Trophoblast cell (in vitro differentiated cells and primary cell): ENCODE data around the gene ADCY2.

ENCODE experiments used
- DNase-seq, 2 donors: peaks; one replicate each; pipeline ENCODE4 v3.0.0-alpha.2; 2016
- H2AFZ ChIP-seq: 2 replicates; pipeline ENCODE4 v1.6.1; 2013; ENCODE audit warnings: low read length, moderate library complexity, mild to moderate bottlenecking; ENCODE audit not compliant: insufficient read depth, poor library complexity
- H2AK5ac ChIP-seq: 2 replicates; pipeline ENCODE4 v1.6.1; 2013; ENCODE audit warnings: mild to moderate bottlenecking, low read length
- H2BK120ac ChIP-seq: 2 replicates; pipeline ENCODE4 v1.6.1; 2013; ENCODE audit warnings: low read length, mild to moderate bottlenecking, moderate library complexity; ENCODE audit not compliant: insufficient read depth, poor library complexity
- H2BK12ac ChIP-seq: 2 replicates; pipeline ENCODE4 v1.6.1; 2013; ENCODE audit warnings: mild to moderate bottlenecking, low read length, moderate library complexity
- H2BK5ac ChIP-seq: 2 replicates; pipeline ENCODE4 v1.6.1; 2013; ENCODE audit warnings: low read length, low read depth, moderate library complexity, mild to moderate bottlenecking; ENCODE audit not compliant: poor library complexity
- H3K14ac ChIP-seq: 2 replicates; pipeline ENCODE4 v1.6.1; 2013; ENCODE audit warnings: mild to moderate bottlenecking, low read length
- H3K18ac ChIP-seq: 2 replicates; pipeline ENCODE4 v1.6.1; 2013; ENCODE audit warnings: mild to moderate bottlenecking, low read length
- H3K23ac ChIP-seq: 2 replicates; pipeline ENCODE4 v1.6.1; 2013; ENCODE audit warnings: low read length
- H3K27ac ChIP-seq: 2 replicates; pipeline ENCODE4 v1.5.1; 2013; ENCODE audit warnings: low read depth, mild to moderate bottlenecking, inconsistent platforms, low read length, moderate library complexity
- H3K27me3 ChIP-seq: 2 replicates; pipeline ENCODE4 v1.6.1; 2013; ENCODE audit warnings: inconsistent platforms, mild to moderate bottlenecking, low read length, moderate library complexity; ENCODE audit not compliant: insufficient read depth
- H3K36me3 ChIP-seq, 2 experiments: 1 replicate in 1 of 2; 2 replicates in 1 of 2; pipeline ENCODE4 v1.6.1; 2013; ENCODE audit warnings: low read length in 2 of 2, mild to moderate bottlenecking in 2 of 2, moderate library complexity in 1 of 2; ENCODE audit not compliant: insufficient read depth in 2 of 2, control insufficient read depth in 1 of 2
- H3K4ac ChIP-seq: 2 replicates; pipeline ENCODE4 v1.6.1; 2013; ENCODE audit warnings: low read depth, mild to moderate bottlenecking, low read length, moderate library complexity
- H3K4me1 ChIP-seq, 2 experiments: 1 replicate in 1 of 2; 2 replicates in 1 of 2; pipeline ENCODE4 v1.6.1; 2013; ENCODE audit warnings: low read length in 2 of 2, mild to moderate bottlenecking in 2 of 2, moderate library complexity in 1 of 2; ENCODE audit not compliant: insufficient read depth in 2 of 2, control insufficient read depth in 1 of 2
- H3K4me2 ChIP-seq: 2 replicates; pipeline ENCODE4 v1.6.1; 2013; ENCODE audit warnings: inconsistent platforms, mild to moderate bottlenecking, low read length, moderate library complexity
- H3K4me3 ChIP-seq: 2 replicates; pipeline ENCODE4 v1.5.1; 2013; ENCODE audit warnings: mild to moderate bottlenecking, low read depth, low read length, inconsistent platforms
- H3K79me1 ChIP-seq: one replicate; pipeline ENCODE4 v1.6.1; 2013; ENCODE audit warnings: low read length
- H3K79me2 ChIP-seq: 2 replicates; pipeline ENCODE4 v1.6.1; 2013; ENCODE audit warnings: low read length, mild to moderate bottlenecking; ENCODE audit not compliant: control insufficient read depth, insufficient read depth, poor library complexity
- H3K9ac ChIP-seq: 2 replicates; pipeline ENCODE4 v1.6.1; 2013; ENCODE audit warnings: mild to moderate bottlenecking, low read length
- H3K9me3 ChIP-seq: 2 replicates; pipeline ENCODE4 v1.6.1; 2013; ENCODE audit warnings: low read depth, mild to moderate bottlenecking, control low read depth, inconsistent platforms, low read length; ENCODE audit not compliant: insufficient read depth
- H4K12ac ChIP-seq: 2 replicates; pipeline ENCODE4 v1.6.1; 2013; ENCODE audit warnings: low read depth, mild to moderate bottlenecking, low read length, moderate library complexity
- H4K8ac ChIP-seq: 2 replicates; pipeline ENCODE4 v1.6.1; 2013; ENCODE audit warnings: low read depth, mild to moderate bottlenecking, low read length, moderate library complexity
- H4K91ac ChIP-seq: one replicate; pipeline ENCODE4 v1.6.1; 2013; ENCODE audit warnings: low read depth, mild to moderate bottlenecking, low read length, moderate library complexity
- WGBS: extraction: QIAGEN DNeasy Blood & Tissue Kit; methylation state at CpG from one replicate; pipeline ENCODE4 v1.1.7; 2013; ENCODE audit warnings: missing lambda C conversion rate; ENCODE audit not compliant: insufficient read length, insufficient coverage; ENCODE audit errors: extremely low coverage; 5-methylcytosine and 5-hydroxymethylcytosine counted together

Gene ADCY2

GRCh38 chr5:7610531-7611177 lies 214.7 kb downstream of the ADCY2 start:
- Histone ChIP-seq H3K9me3 (no peaks in the 10 kb centered on the region), H2BK5ac (no peak overlapping the region), H3K27me3 (no peaks in the 10 kb centered on the region), H4K12ac (no peak overlapping the region), H3K23ac (no peak overlapping the region), H3K79me2 (no peaks in the 10 kb centered on the region), H4K8ac (no peak overlapping the region), H3K4me3 (no peak overlapping the region), H4K91ac (no peak overlapping the region), H3K79me1 (no peaks in the 10 kb centered on the region), H3K18ac (no peak overlapping the region), H2AFZ (no peak overlapping the region), H3K4ac (no peak overlapping the region), H3K4me2 (no peak overlapping the region), H2BK120ac (no peak overlapping the region), H3K14ac (no peak overlapping the region), H3K36me3 (no peaks in the 10 kb centered on the region), H3K9ac (no peak overlapping the region), H2BK12ac (no peak overlapping the region), H3K27ac (no peak overlapping the region), H3K4me1 (peaks cover 0 to 2% of the 10 kb centered on the region in 2 experiments), H2AK5ac (no peak overlapping the region)
- WGBS: no CpG with 5 or more reads among the region's 2 CpGs
- no peak for DNase-seq

- Histone ChIP-seq H3K18ac (no peak overlapping the region), H2AK5ac (no peak overlapping the region), H3K9ac (no peak overlapping the region), H2BK12ac (no peak overlapping the region), H3K27ac (no peak overlapping the region), H4K91ac (no peak overlapping the region), H2BK5ac (no peak overlapping the region), H3K4me2 (no peak overlapping the region), H2AFZ (no peak overlapping the region), H3K4ac (no peak overlapping the region), H3K79me1 (no peaks in the 10 kb centered on the region), H3K14ac (no peak overlapping the region), H2BK120ac (no peak overlapping the region), H3K79me2 (no peaks in the 10 kb centered on the region), H3K9me3 (no peaks in the 10 kb centered on the region), H3K4me3 (no peak overlapping the region), H3K36me3 (no peaks in the 10 kb centered on the region), H4K8ac (no peak overlapping the region), H3K23ac (no peak overlapping the region), H4K12ac (no peak overlapping the region), H3K4me1 (peaks cover 0 to 2% of the 10 kb centered on the region in 2 experiments), H3K27me3 (no peaks in the 10 kb centered on the region)
- no CpG with 5 or more reads among the region's 1 CpG for WGBS
- no peak for DNase-seq
Measured at GRCh38 chr5:7611518-7611917, 215.6 kb downstream of the ADCY2 start.

- Histone ChIP-seq H2BK12ac (no peak overlapping the region), H3K27ac (no peak overlapping the region), H2BK5ac (no peak overlapping the region), H3K27me3 (no peaks in the 10 kb centered on the region), H4K12ac (no peak overlapping the region), H2AFZ (no peak overlapping the region), H3K79me2 (no peaks in the 10 kb centered on the region), H3K79me1 (no peaks in the 10 kb centered on the region), H4K8ac (no peak overlapping the region), H3K9ac (no peak overlapping the region), H3K4me1 (no peaks in the 10 kb centered on the region), H3K4me3 (no peak overlapping the region), H3K23ac (no peak overlapping the region), H3K36me3 (no peaks in the 10 kb centered on the region), H2AK5ac (no peak overlapping the region), H2BK120ac (no peak overlapping the region), H3K18ac (no peak overlapping the region), H3K4ac (no peak overlapping the region), H3K9me3 (no peaks in the 10 kb centered on the region), H4K91ac (no peak overlapping the region), H3K14ac (no peak overlapping the region), H3K4me2 (no peak overlapping the region)
- DNase-seq: peak; percentile 30 to 80
- no CpG with 5 or more reads among the region's 2 CpGs for WGBS
Measured at GRCh38 chr5:7615566-7616061, 219.7 kb downstream of the ADCY2 start.

- H3K9me3 ChIP-seq: no peaks in the 10 kb centered on the region
- no peak overlapping the region for H3K4me2 ChIP-seq
- no peak overlapping the region for H4K8ac ChIP-seq
- no peak overlapping the region for H4K12ac ChIP-seq
- no peak overlapping the region for H2BK12ac ChIP-seq
- no peak overlapping the region for H2AK5ac ChIP-seq
- no peaks in the 10 kb centered on the region for H3K4me1 ChIP-seq
- no peak overlapping the region for H3K9ac ChIP-seq
- H2BK5ac ChIP-seq: no peak overlapping the region
- H3K4ac ChIP-seq: no peak overlapping the region
- H2BK120ac ChIP-seq: no peak overlapping the region
- no peak overlapping the region for H2AFZ ChIP-seq
- DNase-seq: no peak
- H3K14ac ChIP-seq: no peak overlapping the region
- H3K4me3 ChIP-seq: no peak overlapping the region
- no peak overlapping the region for H3K23ac ChIP-seq
- H3K27me3 ChIP-seq: no peaks in the 10 kb centered on the region
- no peaks in the 10 kb centered on the region for H3K79me1 ChIP-seq
- H3K18ac ChIP-seq: no peak overlapping the region
- no CpG with 5 or more reads among the region's 2 CpGs for WGBS
- no peaks in the 10 kb centered on the region for H3K79me2 ChIP-seq
- no peaks in the 10 kb centered on the region for H3K36me3 ChIP-seq
- H3K27ac ChIP-seq: no peak overlapping the region
- H4K91ac ChIP-seq: no peak overlapping the region
Measured at GRCh38 chr5:7616897-7617296, 221.0 kb downstream of the ADCY2 start.
